Neuronal stem cell (in vitro differentiated cells): ENCODE measurements around the gene TGFBR2.

ENCODE experiments used
- DNase-seq: peaks from one replicate; pipeline ENCODE4 v3.0.0-alpha.2; 2013; ENCODE audit warnings: low spot score
- H2AFZ ChIP-seq: one replicate; pipeline ENCODE4 v1.6.1; 2013; ENCODE audit warnings: mild to moderate bottlenecking, low read length, inconsistent platforms
- H2AK5ac ChIP-seq: 2 replicates; pipeline ENCODE4 v1.6.1; 2013; ENCODE audit warnings: low read depth, mild to moderate bottlenecking, inconsistent platforms, low read length, moderate library complexity, mixed read lengths
- H2BK120ac ChIP-seq: 2 replicates; pipeline ENCODE4 v1.6.1; 2013; ENCODE audit warnings: low read depth, mild to moderate bottlenecking, inconsistent platforms, low read length, moderate library complexity, mixed read lengths
- H2BK12ac ChIP-seq: one replicate; pipeline ENCODE4 v1.6.1; 2013; ENCODE audit warnings: low read length, inconsistent platforms
- H2BK15ac ChIP-seq: 2 replicates; pipeline ENCODE4 v1.6.1; 2013; ENCODE audit warnings: mild to moderate bottlenecking, low read length, inconsistent platforms, mixed read lengths
- H2BK5ac ChIP-seq: one replicate; pipeline ENCODE4 v1.6.1; 2013; ENCODE audit warnings: inconsistent platforms, mild to moderate bottlenecking, low read length, moderate library complexity
- H3K14ac ChIP-seq: one replicate; pipeline ENCODE4 v1.6.1; 2013; ENCODE audit warnings: low read length, inconsistent platforms
- H3K18ac ChIP-seq: 2 replicates; pipeline ENCODE4 v1.6.1; 2013; ENCODE audit warnings: low read length, inconsistent platforms
- H3K23ac ChIP-seq: 2 replicates; pipeline ENCODE4 v1.6.1; 2013; ENCODE audit warnings: low read depth, mild to moderate bottlenecking, mixed read lengths, low read length, inconsistent platforms; ENCODE audit not compliant: poor library complexity
- H3K27ac ChIP-seq: replicated peaks from 3 replicates; pipeline ENCODE4 v1.5.1; 2013; ENCODE audit warnings: low read length, inconsistent platforms
- H3K27me3 ChIP-seq, 3 experiments: 2 replicates each; pipeline ENCODE4 v1.6.1; 2013; ENCODE audit warnings: low read length in 3 of 3, mild to moderate bottlenecking in 2 of 3, inconsistent platforms in 1 of 3, low read depth in 1 of 3, mixed read lengths in 1 of 3, moderate library complexity in 1 of 3; ENCODE audit not compliant: control insufficient read depth in 3 of 3, insufficient read depth in 3 of 3
- H3K36me3 ChIP-seq, 2 donors: replicated peaks in 1 of 2; 2 replicates each; pipeline ENCODE4 v1.6.1; 2013; ENCODE audit warnings: low read length in 2 of 2; ENCODE audit not compliant: control insufficient read depth in 2 of 2, insufficient read depth in 2 of 2
- H3K4ac ChIP-seq: 2 replicates; pipeline ENCODE4 v1.6.1; 2013; ENCODE audit warnings: inconsistent platforms, mild to moderate bottlenecking, low read length, moderate library complexity
- H3K4me1 ChIP-seq, 2 donors: 1 replicate in 1 of 2; 2 replicates in 1 of 2; pipeline ENCODE4 v1.6.1; 2013; ENCODE audit warnings: low read length in 2 of 2, low read depth in 1 of 2; ENCODE audit not compliant: control insufficient read depth in 2 of 2, insufficient read depth in 1 of 2
- H3K4me2 ChIP-seq: one replicate; pipeline ENCODE4 v1.6.1; 2013; ENCODE audit warnings: mild to moderate bottlenecking, low read length, inconsistent platforms; ENCODE audit not compliant: insufficient read depth, poor library complexity, severe bottlenecking
- H3K4me3 ChIP-seq, 2 donors: 2 replicates each; pipeline ENCODE4 v1.5.1; 2013; ENCODE audit warnings: low read length in 2 of 2, mild to moderate bottlenecking in 2 of 2, inconsistent platforms in 1 of 2, moderate library complexity in 1 of 2
- H3K79me1 ChIP-seq: one replicate; pipeline ENCODE4 v1.6.1; 2013; ENCODE audit warnings: low read depth, mild to moderate bottlenecking, inconsistent platforms, low read length, moderate library complexity
- H3K9ac ChIP-seq: one replicate; pipeline ENCODE4 v1.6.1; 2013; ENCODE audit warnings: mild to moderate bottlenecking, low read depth, low read length, inconsistent platforms; ENCODE audit not compliant: poor library complexity
- H3K9me3 ChIP-seq, 2 donors: replicated peaks in 1 of 2; 2 replicates each; pipeline versions ENCODE3 to v1.6.1; 2013; ENCODE audit warnings: low read length in 2 of 2, mild to moderate bottlenecking in 2 of 2, inconsistent platforms in 1 of 2, low read depth in 1 of 2, mixed read lengths in 1 of 2, moderate library complexity in 1 of 2; ENCODE audit not compliant: control insufficient read depth in 2 of 2, insufficient read depth in 1 of 2
- H4K8ac ChIP-seq: one replicate; pipeline ENCODE4 v1.6.1; 2013; ENCODE audit warnings: low read depth, mild to moderate bottlenecking, inconsistent platforms, low read length, moderate library complexity
- H4K91ac ChIP-seq: one replicate; pipeline ENCODE4 v1.6.1; 2013; ENCODE audit warnings: low read length, low read depth, mild to moderate bottlenecking, inconsistent platforms; ENCODE audit not compliant: poor library complexity
- WGBS, 2 donors: extraction: QIAGEN DNeasy Blood & Tissue Kit; methylation state at CpG; one replicate each; pipeline ENCODE4 v1.1.7; 2013; ENCODE audit warnings: missing lambda C conversion rate in 2 of 2, mixed read lengths in 1 of 2; ENCODE audit not compliant: insufficient read length in 2 of 2, insufficient replicate concordance in 1 of 2; ENCODE audit errors: extremely low coverage in 2 of 2; 5-methylcytosine and 5-hydroxymethylcytosine counted together

TGFBR2 gene

GRCh38 chr3:30602946-30603345 is 3.5 kb upstream of the TGFBR2 start:
- Histone ChIP-seq H2AK5ac (no peak overlapping the region), H3K4me3 (no peak overlapping the region), H3K27ac (no peak overlapping the region), H3K14ac (no peak overlapping the region), H2AFZ (no peak overlapping the region), H2BK12ac (no peak overlapping the region), H4K8ac (no peak overlapping the region), H3K27me3 (peaks cover 0 to 6% (median 0%) of the 10 kb centered on the region in 3 experiments), H3K18ac (no peak overlapping the region), H3K9me3 (no peaks in the 10 kb centered on the region), H2BK5ac (no peak overlapping the region), H3K4me2 (no peak overlapping the region), H2BK15ac (no peak overlapping the region), H3K4ac (no peak overlapping the region), H3K23ac (no peak overlapping the region), H3K9ac (no peak overlapping the region), H2BK120ac (no peak overlapping the region), H3K36me3 (no peaks in the 10 kb centered on the region), H4K91ac (no peak overlapping the region), H3K79me1 (peaks cover 6% of the 10 kb centered on the region), H3K4me1 (peaks cover 2 to 3% of the 10 kb centered on the region in 2 donors)
- DNase-seq = no peak
- WGBS, 2 donors = no CpG with 5 or more reads among the region's 4 CpGs

DNA sequence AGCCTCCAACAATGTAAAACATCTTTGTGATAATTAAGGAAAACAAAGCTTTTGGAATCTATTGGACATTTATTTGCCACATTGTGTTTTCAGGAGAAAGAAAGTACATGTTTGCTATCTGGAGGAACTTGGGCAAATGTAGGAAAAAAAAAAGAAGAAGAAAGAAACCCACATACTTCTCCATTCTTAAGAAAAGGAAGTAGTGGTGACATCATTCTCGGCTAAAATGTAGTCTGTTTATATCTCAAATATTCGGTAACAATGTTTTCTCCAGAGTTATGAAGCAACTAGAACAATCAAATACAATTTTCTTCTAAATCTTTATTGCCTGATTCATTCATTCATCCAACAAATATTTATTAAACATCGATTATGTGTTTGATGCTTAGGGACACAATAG is 2.3 kb upstream of the TGFBR2 start:
- Histone ChIP-seq H2BK15ac (no peak overlapping the region), H3K79me1 (peaks cover 6% of the 10 kb centered on the region), H3K9ac (no peak overlapping the region), H3K9me3 (no peaks in the 10 kb centered on the region), H3K27me3 (peaks cover 0 to 6% (median 0%) of the 10 kb centered on the region in 3 experiments), H3K23ac (no peak overlapping the region), H3K27ac (no peak overlapping the region), H3K4me2 (no peak overlapping the region), H2AFZ (no peak overlapping the region), H3K14ac (no peak overlapping the region), H2AK5ac (no peak overlapping the region), H3K36me3 (no peaks in the 10 kb centered on the region), H3K4me1 (peaks cover 2 to 3% of the 10 kb centered on the region in 2 donors), H4K91ac (no peak overlapping the region), H3K18ac (no peak overlapping the region), H2BK12ac (no peak overlapping the region), H3K4ac (no peak overlapping the region), H4K8ac (no peak overlapping the region), H3K4me3 (no peak overlapping the region), H2BK5ac (no peak overlapping the region), H2BK120ac (no peak overlapping the region)
- DNase-seq = no peak
- WGBS, 2 donors = 100% methylated on average over 1 of the region's 3 CpGs; no CpG with 5 or more reads in 1 of the 2 donors

DNA sequence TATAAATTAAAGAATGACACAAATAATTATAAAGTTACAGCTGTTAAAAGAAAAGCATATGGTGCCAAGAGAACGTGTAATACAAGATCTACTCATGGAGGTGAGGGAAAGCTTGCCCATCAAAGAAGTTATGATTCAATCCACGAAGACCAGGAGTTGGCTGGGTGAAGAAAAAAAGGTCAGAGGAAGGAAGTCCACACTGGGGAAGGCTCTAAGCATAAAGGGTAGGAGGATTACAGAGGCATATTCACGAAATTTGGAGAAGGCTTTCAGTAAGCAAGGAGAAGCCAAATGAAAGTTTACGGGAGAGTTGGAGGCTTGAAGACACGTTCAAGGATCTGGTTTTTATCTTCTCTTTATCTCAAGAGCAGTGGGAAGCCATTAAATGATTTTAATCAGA is 1.8 kb upstream of the TGFBR2 start:
- Histone ChIP-seq H3K27me3 (peaks cover 0 to 6% (median 0%) of the 10 kb centered on the region in 3 experiments), H3K4me1 (peaks cover 2 to 3% of the 10 kb centered on the region in 2 donors), H3K4ac (no peak overlapping the region), H2AK5ac (no peak overlapping the region), H2BK15ac (no peak overlapping the region), H2BK5ac (no peak overlapping the region), H3K36me3 (no peaks in the 10 kb centered on the region), H3K79me1 (peaks cover 6% of the 10 kb centered on the region), H3K4me3 (no peak overlapping the region), H3K9me3 (no peaks in the 10 kb centered on the region), H2BK12ac (no peak overlapping the region), H2BK120ac (no peak overlapping the region), H4K8ac (no peak overlapping the region), H4K91ac (no peak overlapping the region), H3K27ac (no peak overlapping the region), H2AFZ (no peak overlapping the region), H3K14ac (no peak overlapping the region), H3K23ac (no peak overlapping the region), H3K18ac (no peak overlapping the region), H3K4me2 (no peak overlapping the region), H3K9ac (no peak overlapping the region)
- WGBS, 2 donors = no CpG with 5 or more reads among the region's 5 CpGs
- DNase-seq = no peak

GRCh38 chr3:30605005-30605404 is 1.4 kb upstream of the TGFBR2 start:
- no peak overlapping the region for H2AK5ac ChIP-seq
- H3K27me3 ChIP-seq = peaks cover 0 to 6% (median 0%) of the 10 kb centered on the region in 3 experiments
- DNase-seq = no peak
- peak overlapping the region; percentile 23 for H3K4ac ChIP-seq
- no peaks in the 10 kb centered on the region for H3K36me3 ChIP-seq
- H3K79me1 ChIP-seq = peaks cover 6% of the 10 kb centered on the region
- H4K91ac ChIP-seq = no peak overlapping the region
- H3K4me3 ChIP-seq = no peak overlapping the region
- H2BK15ac ChIP-seq = no peak overlapping the region
- H3K18ac ChIP-seq = no peak overlapping the region
- no peaks in the 10 kb centered on the region for H3K9me3 ChIP-seq
- H3K4me2 ChIP-seq = no peak overlapping the region
- H2BK5ac ChIP-seq = no peak overlapping the region
- no peak overlapping the region for H3K14ac ChIP-seq
- H3K27ac ChIP-seq = no peak overlapping the region
- peaks cover 2 to 3% of the 10 kb centered on the region in 2 donors for H3K4me1 ChIP-seq
- no peak overlapping the region for H2BK120ac ChIP-seq
- H2BK12ac ChIP-seq = no peak overlapping the region
- H3K9ac ChIP-seq = no peak overlapping the region
- no peak overlapping the region for H3K23ac ChIP-seq
- WGBS, 2 donors = no CpG with 5 or more reads among the region's 4 CpGs
- no peak overlapping the region for H4K8ac ChIP-seq
- no peak overlapping the region for H2AFZ ChIP-seq
